HuH-7.5 (cell line): ENCODE measurements around the gene HOGA1.
"Not testable (repeated sequence)": the region's sequence is repeated elsewhere in the genome, so short reads cannot be mapped to it uniquely, and the experiment has no call there.

Experiments
- DNase-seq: peaks from one replicate; pipeline ENCODE4 v3.0.0; 2011; ENCODE audit warnings: low spot score

HOGA1 gene

GRCh38 chr10:97611473-97611872, 27.3 kb downstream of the HOGA1 start:
- no peak for DNase-seq

GRCh38 chr10:97612386-97612785, 28.2 kb downstream of the HOGA1 start:
- DNase-seq = peak; percentile 46

GRCh38 chr10:97618285-97618684, 34.1 kb downstream of the HOGA1 start:
- no peak for DNase-seq

DNA sequence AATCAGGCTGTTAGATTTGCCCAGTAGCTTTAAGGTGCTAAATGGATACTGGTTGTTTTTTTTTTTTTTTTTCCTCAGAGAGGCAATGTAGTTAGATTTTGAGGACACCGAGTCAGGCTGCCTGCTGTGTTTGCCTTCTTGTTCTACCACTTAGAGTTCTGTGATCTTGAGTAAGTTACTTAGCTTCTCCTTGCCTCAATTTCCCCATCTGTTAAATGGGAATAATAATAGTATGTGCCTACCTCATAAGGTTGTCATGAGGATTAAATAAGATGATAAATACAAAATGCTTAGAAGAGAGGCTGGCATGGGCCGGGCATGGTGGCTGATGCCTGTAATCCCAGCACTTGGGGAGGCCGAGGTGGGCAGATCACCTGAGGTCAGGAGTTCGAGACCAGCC, 34.5 kb downstream of the HOGA1 start:
- DNase-seq = no peak

- no peak for DNase-seq
Observed at GRCh38 chr10:97623277-97623676, 39.1 kb downstream of the HOGA1 start.

DNA sequence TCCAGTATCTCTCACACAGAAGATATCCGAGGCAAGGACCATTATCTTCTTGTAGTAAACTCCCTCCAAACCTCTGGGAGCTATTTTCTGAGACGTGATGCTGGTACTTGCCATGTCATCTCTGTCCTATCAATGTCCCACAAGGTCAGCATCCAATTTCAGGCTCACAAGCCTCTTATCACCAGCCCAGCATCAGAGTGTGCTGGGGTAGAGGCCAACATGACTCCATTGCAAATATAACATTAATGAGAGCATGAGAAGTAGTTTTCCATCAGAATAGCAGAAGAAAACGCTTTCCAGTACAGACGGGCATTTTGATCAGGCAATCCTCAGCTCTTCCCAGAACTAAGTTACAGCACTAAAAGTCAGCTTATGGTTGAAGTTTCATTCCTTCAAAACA, 43.5 kb downstream of the HOGA1 start:
- DNase-seq = no peak

DNA sequence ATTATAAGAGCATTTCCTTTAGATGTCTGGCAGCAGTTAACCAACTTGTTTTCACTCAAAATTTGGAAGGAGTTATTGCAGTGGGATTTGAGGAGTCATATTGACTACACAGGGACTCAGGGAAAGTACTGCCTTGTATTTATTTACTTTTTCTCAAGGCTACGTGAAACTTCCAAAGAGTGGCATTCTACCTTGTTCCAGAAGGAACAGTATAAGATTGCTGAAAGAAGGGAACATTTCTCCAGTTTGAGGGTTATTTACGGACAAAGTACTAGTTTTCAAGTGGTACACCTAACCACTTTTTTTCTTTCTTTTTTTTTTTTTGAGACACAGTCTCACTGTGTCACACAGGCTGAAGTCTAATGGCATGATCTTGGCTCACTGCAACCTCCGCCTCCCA, 44.0 kb downstream of the HOGA1 start:
- no peak for DNase-seq

DNA sequence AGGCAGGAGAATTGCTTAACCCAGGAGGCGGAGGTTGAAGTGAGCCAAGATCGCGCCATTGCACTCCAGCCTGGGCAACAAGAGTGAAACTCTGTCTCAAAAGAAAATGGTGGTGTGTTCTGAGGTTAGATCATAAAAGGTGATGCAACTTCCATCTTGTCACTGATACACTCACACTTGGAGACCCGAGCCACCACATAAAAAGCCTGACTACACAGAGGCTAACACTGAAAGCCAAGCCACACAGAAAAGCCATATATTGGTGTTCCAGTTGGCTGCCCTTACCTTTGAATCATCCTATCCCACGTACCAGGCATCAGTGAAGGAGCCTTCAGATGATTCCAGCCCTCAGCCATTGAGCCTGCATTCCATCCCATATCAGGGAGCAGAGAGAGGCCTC, 45.1 kb downstream of the HOGA1 start:
- no peak for DNase-seq

DNA sequence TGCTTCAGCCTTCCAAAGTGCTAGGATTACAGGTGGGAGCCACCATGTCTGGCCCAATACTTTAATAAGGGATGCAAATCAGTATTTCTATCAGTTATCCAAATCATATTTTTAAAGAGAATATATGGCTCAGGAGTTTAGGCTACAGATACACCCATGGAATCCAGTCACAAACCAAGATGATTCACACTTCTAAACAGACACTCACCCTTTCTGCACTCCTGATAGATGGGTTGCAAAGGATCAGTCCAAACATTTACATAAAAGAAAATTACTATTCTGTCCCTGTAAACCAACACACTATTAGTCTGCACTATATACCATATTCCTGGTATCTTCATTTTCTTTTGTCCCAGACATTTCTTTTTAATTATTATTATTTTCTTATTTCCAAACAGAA, 46.9 kb downstream of the HOGA1 start:
- DNase-seq = no peak

DNA sequence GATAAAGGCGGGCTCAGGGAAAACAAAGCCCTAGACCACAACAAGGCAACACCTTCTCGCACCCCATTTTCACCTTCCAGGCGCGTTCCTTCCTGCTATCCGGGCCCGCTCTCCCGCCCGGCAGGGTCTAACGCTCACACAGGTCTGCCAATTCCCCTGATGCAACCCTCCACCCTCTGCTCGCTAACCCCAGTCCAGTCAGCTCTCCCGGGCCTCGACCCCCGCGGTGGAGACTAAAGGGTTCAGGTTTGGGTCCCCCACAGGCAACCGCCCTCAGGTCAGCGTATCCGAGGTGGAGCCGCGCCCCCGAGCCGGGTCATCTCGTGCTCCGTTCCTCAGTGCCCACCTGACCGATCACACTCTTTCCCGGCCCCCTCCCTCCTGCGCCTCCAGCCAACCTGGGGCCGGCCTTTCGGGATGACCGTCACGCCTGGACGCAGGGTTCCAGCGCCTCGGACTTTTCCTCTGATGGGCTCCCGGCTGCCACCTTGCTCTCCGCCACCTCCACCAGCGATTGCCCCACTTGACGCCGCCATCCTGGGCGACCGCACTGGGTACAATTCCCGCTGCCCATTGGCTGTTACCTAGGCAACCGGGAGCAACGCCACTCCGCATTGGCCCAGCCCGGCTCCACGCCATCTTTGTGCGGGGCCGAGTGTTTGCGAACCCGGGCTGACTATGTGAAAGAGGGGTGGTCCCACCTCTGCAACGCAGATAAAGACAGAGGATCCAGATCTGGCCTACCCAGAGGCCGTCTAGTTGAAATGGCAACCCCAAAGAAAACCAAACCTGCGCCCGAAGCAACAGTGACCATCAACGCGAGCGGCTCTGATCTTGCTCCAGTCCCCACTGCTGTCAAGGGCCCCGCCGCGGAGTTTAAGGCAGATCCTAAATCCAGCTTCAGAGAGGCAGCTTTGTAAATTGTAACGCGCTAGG, 49.0 kb downstream of the HOGA1 start, which contains the start of gene MORN4:
Gene MORN4, minus strand, starts transcription at position 552 of the 936 bp plus-strand sequence. CDS start 13,847 bp downstream, outside the sequence.
- DNase-seq = peak; percentile 81

DNA sequence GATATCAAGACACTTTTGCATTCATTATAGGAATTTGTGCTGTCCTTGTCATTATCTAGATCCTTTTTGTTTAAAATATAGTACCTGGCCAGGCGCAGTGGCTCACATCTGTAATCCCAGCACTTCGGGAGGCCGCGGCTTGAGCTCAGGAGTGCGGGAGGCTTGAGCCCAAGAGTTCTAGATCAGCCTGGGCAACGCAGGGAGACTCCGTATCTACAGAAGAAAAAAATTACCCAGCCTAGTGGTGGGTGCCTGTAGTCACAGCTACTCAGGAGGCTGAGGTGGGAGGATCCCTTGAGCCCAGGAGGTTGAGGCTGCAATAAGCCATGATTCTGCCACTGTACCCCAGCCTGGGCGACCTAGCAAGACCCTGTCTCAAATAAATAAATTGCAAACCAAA, 49.7 kb downstream of the HOGA1 start:
- DNase-seq = no peak

- no peak for DNase-seq
Observed at GRCh38 chr10:97635577-97635976, 51.4 kb downstream of the HOGA1 start.

GRCh38 chr10:97639090-97639489, 54.9 kb downstream of the HOGA1 start:
- DNase-seq = not testable (repeated sequence)

DNA sequence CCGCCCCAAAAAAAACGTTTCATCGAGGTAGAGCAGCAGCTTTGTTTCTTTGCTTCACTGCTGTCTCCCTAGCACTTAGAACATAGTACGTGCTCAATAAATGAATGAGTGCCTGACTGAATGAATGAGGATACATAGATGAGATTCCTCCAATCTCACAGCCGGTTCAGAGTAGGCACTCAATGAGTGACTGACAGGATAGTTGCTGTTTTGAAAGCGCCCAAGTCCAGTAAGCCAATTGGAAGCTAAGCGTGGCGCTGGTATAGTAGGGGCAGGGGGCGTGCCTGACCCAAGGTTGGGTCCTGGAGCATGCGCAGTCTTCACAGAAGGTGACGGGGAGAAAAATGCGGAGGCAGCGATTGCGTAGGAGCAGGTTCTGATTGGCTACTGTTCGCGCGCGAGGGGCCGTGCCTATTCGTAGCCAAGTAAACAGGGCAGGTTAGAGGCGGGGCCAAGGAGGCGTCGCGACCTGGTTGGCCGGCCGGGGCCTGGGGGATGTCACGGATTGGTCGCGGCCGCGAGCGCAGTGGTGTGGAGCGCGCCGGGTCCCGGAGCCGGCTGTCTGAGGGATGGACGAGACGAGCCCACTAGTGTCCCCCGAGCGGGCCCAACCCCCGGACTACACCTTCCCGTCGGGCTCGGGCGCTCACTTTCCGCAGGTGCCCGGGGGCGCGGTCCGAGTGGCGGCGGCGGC, 56.1 kb downstream of the HOGA1 start, which contains the start of gene PI4K2A:
Gene PI4K2A, plus strand, starts transcription at position 498 of the 694 bp plus-strand sequence. Its CDS starts 72 bp downstream, at position 570.
- DNase-seq = peak; percentile 94

DNA sequence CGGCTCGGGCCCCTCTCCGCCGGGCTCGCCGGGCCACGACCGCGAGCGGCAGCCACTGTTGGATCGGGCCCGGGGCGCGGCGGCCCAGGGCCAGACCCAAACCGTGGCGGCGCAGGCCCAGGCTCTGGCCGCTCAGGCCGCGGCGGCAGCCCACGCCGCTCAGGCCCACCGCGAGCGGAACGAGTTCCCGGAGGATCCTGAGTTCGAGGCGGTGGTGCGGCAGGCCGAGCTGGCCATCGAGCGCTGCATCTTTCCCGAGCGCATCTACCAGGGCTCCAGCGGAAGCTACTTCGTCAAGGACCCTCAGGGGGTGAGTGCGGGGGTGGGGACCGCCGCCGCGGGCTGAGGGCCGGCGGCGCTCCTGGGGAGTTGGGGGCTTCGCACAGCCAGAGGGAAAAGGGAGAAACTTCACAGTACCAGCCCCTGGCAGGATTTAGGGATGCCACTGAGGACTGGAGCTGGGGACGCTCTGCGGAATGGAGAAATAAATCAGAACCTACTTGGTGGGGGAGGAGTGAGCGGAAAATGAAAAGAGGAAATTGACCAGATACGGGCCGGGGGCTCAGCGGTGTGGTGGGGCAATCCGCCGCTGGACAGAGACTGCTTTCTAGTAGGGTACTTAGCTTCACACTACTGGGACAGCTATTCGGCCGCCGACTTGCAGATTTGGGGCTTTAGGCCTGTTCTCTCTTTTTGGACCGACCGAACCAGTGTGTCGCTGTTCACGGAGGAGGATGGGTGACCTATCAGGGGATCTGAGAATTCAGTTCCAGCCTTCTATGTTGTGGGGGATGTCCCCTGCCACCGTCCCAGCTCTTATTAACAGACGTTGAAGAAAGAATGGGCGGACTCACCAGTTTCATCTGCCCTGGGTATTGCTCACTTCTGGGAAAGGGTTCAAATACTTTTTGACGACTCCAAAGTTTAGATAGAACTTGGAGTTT, 57.0 kb downstream of the HOGA1 start:
- DNase-seq = peak; percentile 29

DNA sequence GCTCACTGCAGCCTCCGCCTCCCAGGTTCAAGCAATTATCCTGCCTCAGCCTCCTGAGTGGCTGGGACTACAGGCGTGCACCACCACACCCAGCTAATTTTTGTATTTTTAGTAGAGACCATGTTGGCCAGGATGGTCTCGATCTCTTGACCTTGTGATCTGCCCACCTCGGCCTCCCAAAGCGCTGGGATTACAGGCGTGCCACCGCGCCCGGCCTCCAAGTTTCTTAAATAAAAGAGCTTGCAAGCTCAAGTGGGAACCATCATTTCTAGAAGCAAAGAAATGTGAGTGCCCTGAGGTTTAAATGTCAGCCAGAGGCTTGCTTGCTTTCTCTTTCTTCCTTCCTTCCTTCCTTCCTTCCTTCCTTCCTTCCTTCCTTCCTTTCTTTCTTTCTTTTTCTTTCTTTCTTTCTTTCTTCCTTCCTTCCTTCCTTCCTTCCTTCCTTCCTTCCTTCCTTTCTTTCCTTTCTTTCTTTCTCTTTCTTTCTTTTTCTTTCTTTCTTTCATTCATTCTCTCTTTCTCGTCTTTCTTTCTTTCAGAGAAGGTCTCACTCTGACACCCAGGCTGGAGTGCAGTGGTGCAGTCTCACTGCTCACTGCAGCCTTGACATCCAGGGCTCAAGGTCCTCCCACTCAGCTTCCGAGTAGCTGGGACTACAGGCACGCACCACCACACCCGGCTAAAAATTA, 58.4 kb downstream of the HOGA1 start:
- not testable (repeated sequence) for DNase-seq

DNA sequence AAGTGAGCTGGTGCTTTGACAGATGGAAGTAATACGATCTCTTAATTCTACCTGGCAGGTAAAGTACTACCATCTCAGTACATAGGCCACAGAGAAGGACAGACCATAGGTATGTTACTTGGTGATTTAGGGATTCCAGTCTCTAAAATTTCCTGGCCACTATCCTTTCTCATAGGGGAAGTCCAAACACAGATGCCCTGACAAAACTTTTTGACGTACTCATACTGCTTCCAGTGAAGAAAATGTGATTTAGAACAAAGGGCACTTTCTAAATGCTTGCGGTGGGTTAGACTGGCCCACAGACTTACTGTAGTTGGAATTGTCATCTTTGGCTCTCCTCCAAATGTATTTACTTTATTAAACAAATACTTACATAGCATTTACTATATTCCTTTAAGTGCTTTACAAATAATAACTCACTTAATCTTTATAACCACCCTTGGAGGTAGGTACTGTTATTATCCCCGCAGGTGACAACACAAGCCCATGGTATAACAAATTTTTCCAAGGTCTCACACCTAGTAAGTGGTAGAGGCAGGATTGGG, 59.3 kb downstream of the HOGA1 start:
- no peak for DNase-seq

DNA sequence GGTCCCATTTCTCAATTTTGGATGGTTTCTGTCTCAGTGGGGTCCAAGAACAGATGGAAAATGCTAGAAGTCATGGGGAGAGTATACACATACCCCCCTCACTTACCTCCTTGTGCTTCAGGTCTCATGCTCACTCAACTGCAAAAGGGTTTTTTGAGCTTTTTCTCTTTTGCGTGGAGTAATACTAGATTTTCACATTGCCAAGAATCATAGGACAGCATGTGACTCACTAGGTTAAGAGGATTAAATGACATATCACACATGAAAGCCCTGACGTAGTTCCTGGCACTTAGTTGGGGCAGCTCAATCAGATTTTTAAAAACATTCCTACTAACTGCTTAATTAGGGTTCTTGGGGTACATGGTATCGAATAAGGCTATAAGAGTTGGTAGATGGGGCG, 60.7 kb downstream of the HOGA1 start:
- no peak for DNase-seq

GRCh38 chr10:97647556-97647955, 63.4 kb downstream of the HOGA1 start:
- no peak for DNase-seq

GRCh38 chr10:97648562-97649404, 64.6 kb downstream of the HOGA1 start:
- DNase-seq = no peak
